GM12878 (cell line): ENCODE data around the gene PHLDB1. TPM values are rescaled to one million over a fixed set of nuclear protein-coding genes. Genes with fewer than 3 reads are reported as not detected.

ENCODE experiments used
- ATAC-seq: fragments of 200-7000 bp; cut with Tn5 transposase; 3 replicates; pipeline ENCODE4 v1.9.1; 2020; ENCODE audit warnings: mild to moderate bottlenecking, moderate library complexity
- BruUV-seq: library from RNA; stranded (reverse); fragments of 400-500 nt; replicated peaks from 2 replicates; lab custom pipeline; 2021; lab: Mats Ljungman, UMichigan
- CTCF ChIA-PET: fragments of 300-600 bp; sonication (Branson Sonifier 250); formaldehyde crosslinking; extraction: SDS; loops from one replicate; lab custom pipeline; 2021; ENCODE audit warnings: inconsistent platforms; lab: Yijun Ruan, JAX
- POLR2A ChIA-PET: fragments of 350-600 bp; formaldehyde crosslinking; extraction: SDS; loops from one replicate; lab custom pipeline; 2021; ENCODE audit warnings: inconsistent platforms; lab: Charles Lee
- RAD21 ChIA-PET: fragments of 300-600 bp; sonication (Branson Sonifier 250); formaldehyde crosslinking; loops from one replicate; lab custom pipeline; 2023; ENCODE audit warnings: antibody characterized with exemption; ENCODE audit not compliant: unreplicated experiment; lab: Charles Lee
- SMC1A ChIA-PET: fragments of 300-600 bp; sonication (Branson Sonifier 250); formaldehyde crosslinking; loops from one replicate; lab custom pipeline; 2023; ENCODE audit not compliant: unreplicated experiment, uncharacterized antibody; lab: Charles Lee
- DNase-seq: peaks from one replicate; pipeline ENCODE4 v3.0.0-alpha.2; 2011; ENCODE audit warnings: low read depth, low spot score
- FAIRE-seq: peaks from 3 replicates; lab custom pipeline; 2011; peaks lifted over from hg19 to GRCh38; lab: Jason Lieb, UNC
- H2AFZ ChIP-seq: 2 replicates; pipeline ENCODE4 v1.6.0; 2011; ENCODE audit warnings: low read depth, low read length, control low read depth; ENCODE audit not compliant: control insufficient read depth
- H3K27ac ChIP-seq: 2 replicates; pipeline ENCODE4 v1.5.1; 2011; ENCODE audit warnings: control low read depth; ENCODE audit not compliant: control insufficient read depth, insufficient read depth
- H3K27me3 ChIP-seq, 2 experiments: replicated peaks in 1 of 2; 2 replicates each; pipeline versions ENCODE4 v1.6.0 to v1.6.1; 2011; ENCODE audit warnings: low read length in 1 of 2; ENCODE audit not compliant: control insufficient read depth in 2 of 2, insufficient read depth in 2 of 2
- H3K36me3 ChIP-seq, 2 experiments: 2 replicates each; pipeline ENCODE4 v1.5.1; 2011; ENCODE audit warnings: low read length in 1 of 2; ENCODE audit not compliant: control insufficient read depth in 2 of 2, insufficient read depth in 2 of 2
- H3K4me1 ChIP-seq: 2 replicates; pipeline ENCODE4 v1.6.1; 2011; ENCODE audit warnings: mild to moderate bottlenecking, low read length, moderate library complexity, mixed read lengths; ENCODE audit not compliant: control insufficient read depth, insufficient read depth
- H3K4me2 ChIP-seq: 2 replicates; pipeline ENCODE4 v1.6.0; 2011; ENCODE audit warnings: control low read depth; ENCODE audit not compliant: control insufficient read depth, insufficient read depth
- H3K4me3 ChIP-seq: fragments of 200-600 bp; sonication (generic); 2 replicates; pipeline ENCODE4 v1.5.1; 2016
- H3K79me2 ChIP-seq: 2 replicates; pipeline ENCODE4 v1.6.0; 2011; ENCODE audit warnings: low read length; ENCODE audit not compliant: control insufficient read depth, insufficient read depth
- H3K9ac ChIP-seq: 2 replicates; pipeline ENCODE4 v1.8.0; 2011; ENCODE audit warnings: low read length, control low read depth, mixed read lengths; ENCODE audit not compliant: control insufficient read depth, insufficient read depth
- H3K9me3 ChIP-seq: replicated peaks from 3 replicates; pipeline ENCODE4 v1.5.1; 2011; ENCODE audit warnings: mild to moderate bottlenecking, low read length; ENCODE audit not compliant: control insufficient read depth, insufficient read depth
- H4K20me1 ChIP-seq: 2 replicates; pipeline ENCODE4 v1.6.0; 2011; ENCODE audit not compliant: control insufficient read depth, insufficient read depth
- BCL11A ChIP-seq: IDR thresholded peaks from 2 replicates; pipeline ENCODE4 v1.6.1; 2011; ENCODE audit warnings: low read depth, low read length
- BRCA1 ChIP-seq: IDR thresholded peaks from 2 replicates; pipeline ENCODE4 v1.6.1; 2011; ENCODE audit warnings: low read depth, low read length, improper control_type of control experiment
- CBX3 ChIP-seq: fragments of 200-600 bp; sonication (generic); IDR thresholded peaks from 2 replicates; pipeline ENCODE4 v1.6.1; 2016; ENCODE audit warnings: low read depth, borderline replicate concordance
- CREB1 ChIP-seq: IDR thresholded peaks from 2 replicates; pipeline ENCODE4 v1.6.1; 2012; ENCODE audit warnings: low read depth, mild to moderate bottlenecking, inconsistent platforms
- CTCF ChIP-seq, 3 experiments: IDR thresholded peaks in 2 of 3; conservative IDR thresholded peaks in 1 of 3; 2 replicates each; pipeline ENCODE4 v1.5.1; 2011; ENCODE audit warnings: low read depth in 3 of 3, low read length in 3 of 3, mild to moderate bottlenecking in 3 of 3, control low read depth in 2 of 3, moderate library complexity in 2 of 3, inconsistent platforms in 1 of 3, mixed read lengths in 1 of 3; ENCODE audit not compliant: control insufficient read depth in 2 of 3, insufficient read depth in 1 of 3; ENCODE audit errors: extremely low read depth in 1 of 3
- CUX1 ChIP-seq: IDR thresholded peaks from 2 replicates; pipeline ENCODE4 v1.6.1; 2012; ENCODE audit warnings: improper control_type of control experiment, low read depth, low read length; ENCODE audit not compliant: insufficient replicate concordance
- IRF3 ChIP-seq: fragments of 450-650 bp; IDR thresholded peaks from 2 replicates; pipeline ENCODE4 v1.6.1; 2014; ENCODE audit warnings: mild to moderate bottlenecking
- IRF4 ChIP-seq: IDR thresholded peaks from 2 replicates; pipeline ENCODE4 v1.6.1; 2011; ENCODE audit warnings: low read depth, low read length
- NFXL1 ChIP-seq: fragments of 450-650 bp; IDR thresholded peaks from 2 replicates; pipeline ENCODE4 v1.6.1; 2017; ENCODE audit warnings: antibody characterized with exemption, mild to moderate bottlenecking, borderline replicate concordance
- PAX8 ChIP-seq: fragments of 450-650 bp; IDR thresholded peaks from 2 replicates; pipeline ENCODE4 v1.6.1; 2017; ENCODE audit warnings: mild to moderate bottlenecking, moderate library complexity
- SKIL ChIP-seq: fragments of 450-650 bp; IDR thresholded peaks from 2 replicates; pipeline ENCODE4 v1.6.1; 2017; ENCODE audit warnings: mild to moderate bottlenecking, low read depth, inconsistent platforms; ENCODE audit not compliant: poor library complexity, severe bottlenecking
- ZZZ3 ChIP-seq: IDR thresholded peaks from 2 replicates; pipeline ENCODE4 v1.6.1; 2011; ENCODE audit warnings: low read depth; ENCODE audit not compliant: control insufficient read depth, insufficient read length
- WGBS: methylation state at CpG from one replicate; pipeline ENCODE4 v1.1.6; 2016; ENCODE audit warnings: low lambda C conversion rate; ENCODE audit not compliant: insufficient replicate concordance, insufficient coverage; ENCODE audit errors: missing lambda C conversion rate; 5-methylcytosine and 5-hydroxymethylcytosine counted together
- in situ Hi-C: fragments of 300-500 bp; cut with MboI; formaldehyde crosslinking; loops from 9 replicates; pipeline ENCODE4 v1.14.3; 2018; ENCODE audit warnings: mixed read lengths
- intact Hi-C: fragments of 100-400 bp; cut with micrococcal nuclease; formaldehyde crosslinking; loops from one replicate; pipeline ENCODE4 v1.14.2; 2022; ENCODE audit not compliant: unreplicated experiment
- polyA plus RNA-seq, 11 experiments: library from polyadenylated mRNA; depleted of rRNA in 4 of 11; unstranded in 6 of 11; stranded (reverse) in 5 of 11; fragments of >200 nt; fragmentation: Nextera tagmentation in 4 of 11; fragmentation: Illumina TruSeq in 1 of 11; extraction: Ambion mirVana in 4 of 11; extraction: Trizol in 1 of 11; gene quantifications; 1 replicate in 1 of 11; 2 replicates in 10 of 11; pipeline versions ENCODE4 v1.2.1 to v1.2.3, GENCODE V29; 2011 to 2016; ENCODE audit warnings: inconsistent platforms in 2 of 11, missing spikeins in 2 of 11, low read depth in 1 of 11
- total RNA-seq, 4 experiments: library from RNA; depleted of rRNA in 3 of 4; stranded (reverse); fragments of >200 nt in 3 of 4; fragmentation: Illumina TruSeq in 1 of 4; extraction: Trizol in 1 of 4; gene quantifications; 2 replicates each; pipeline versions ENCODE4 v1.2.1 to v1.2.3, GENCODE V29; 2013 to 2021

Gene PHLDB1
- total and polyA plus RNA-seq, 10 of the 15 experiments (the other 5 are each of a cell fraction or from before 2014, with no cell fraction given) = 0.03 to 0.26 (median 0.18) TPM; not detected in 4

- Histone ChIP-seq H3K4me3 (no peak overlapping the region), H3K4me2 (no peak overlapping the region), H3K4me1 (no peaks in the 10 kb centered on the region), H2AFZ (no peak overlapping the region), H3K36me3 (no peaks in the 10 kb centered on the region), H3K79me2 (no peaks in the 10 kb centered on the region), H3K27ac (no peak overlapping the region), H4K20me1 (no peaks in the 10 kb centered on the region), H3K9ac (no peak overlapping the region), H3K9me3 (no peaks in the 10 kb centered on the region), H3K27me3 (peaks cover 2 to 4% of the 10 kb centered on the region in 2 experiments)
- ChIA-PET SMC1A (no interaction called here), POLR2A (no interaction called here), CTCF (no interaction called here), RAD21 (no interaction called here)
- ATAC-seq = peak; percentile 26; the same call in 2 of the 3 replicates
- 47% methylated on average over 11 of the region's 11 CpGs for WGBS
- no TSS peak for BruUV-seq
- TF ChIP-seq CTCF (IDR thresholded peaks at IDR 0.05 in 2 of 3, conservative IDR thresholded peaks at IDR 0.05 in 1 of 3; ENCODE audit: control insufficient read depth in 2 of 3, extremely low read depth in 1 of 3, insufficient read depth in 1 of 3, low read depth in 3 of 3, low read length in 3 of 3) (no peak), BCL11A (no peak), NFXL1 (no peak), IRF3 (no peak), SKIL (no peak), IRF4 (no peak), CBX3 (no peak), ZZZ3 (no peak), CUX1 (no peak), CREB1 (no peak), BRCA1 (no peak), PAX8 (no peak)
- intact Hi-C loops (no loop called here), in situ Hi-C loops (no loop called here)
- DNase-seq = no peak
- no peak for FAIRE-seq
Observed at GRCh38 chr11:118641397-118642019, 34.1 kb downstream of the PHLDB1 start.
